Measurements from ENCODE around the gene LRRFIP1. TPM values are rescaled to one million over a fixed set of nuclear protein-coding genes. Genes with fewer than 3 reads are reported as not detected.

The LRRFIP1 gene
- total and polyA plus RNA-seq, 9 donors, result 27.4 to 71.1 (median 56.1) TPM

DNA sequence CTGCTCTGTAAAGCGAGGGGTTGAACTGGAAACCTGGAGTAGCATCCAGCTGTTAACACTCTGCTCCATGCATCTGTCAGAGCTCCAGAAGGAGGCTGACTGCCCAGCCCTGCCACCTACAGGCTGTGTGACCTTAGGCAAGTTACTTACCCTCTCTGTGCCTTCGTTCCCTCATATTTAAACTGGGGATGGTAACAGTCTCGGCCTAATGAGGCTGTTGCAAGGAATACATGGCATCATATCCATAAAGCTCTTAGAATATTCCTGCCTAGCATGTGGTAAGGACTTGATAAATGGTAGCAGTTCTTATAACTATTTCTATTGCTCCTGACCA, 80.6 kb downstream of the LRRFIP1 start:
- WGBS, 3 donors, result 76 to 87% (median 85%) methylated on average over 3 of the region's 3 CpGs
- TF ChIP-seq POLR2A (IDR thresholded peaks at IDR 0.05), result no peak
- TF ChIP-seq EP300 (IDR thresholded peaks at IDR 0.05), result no peak
- TF ChIP-seq, protein P1, sequence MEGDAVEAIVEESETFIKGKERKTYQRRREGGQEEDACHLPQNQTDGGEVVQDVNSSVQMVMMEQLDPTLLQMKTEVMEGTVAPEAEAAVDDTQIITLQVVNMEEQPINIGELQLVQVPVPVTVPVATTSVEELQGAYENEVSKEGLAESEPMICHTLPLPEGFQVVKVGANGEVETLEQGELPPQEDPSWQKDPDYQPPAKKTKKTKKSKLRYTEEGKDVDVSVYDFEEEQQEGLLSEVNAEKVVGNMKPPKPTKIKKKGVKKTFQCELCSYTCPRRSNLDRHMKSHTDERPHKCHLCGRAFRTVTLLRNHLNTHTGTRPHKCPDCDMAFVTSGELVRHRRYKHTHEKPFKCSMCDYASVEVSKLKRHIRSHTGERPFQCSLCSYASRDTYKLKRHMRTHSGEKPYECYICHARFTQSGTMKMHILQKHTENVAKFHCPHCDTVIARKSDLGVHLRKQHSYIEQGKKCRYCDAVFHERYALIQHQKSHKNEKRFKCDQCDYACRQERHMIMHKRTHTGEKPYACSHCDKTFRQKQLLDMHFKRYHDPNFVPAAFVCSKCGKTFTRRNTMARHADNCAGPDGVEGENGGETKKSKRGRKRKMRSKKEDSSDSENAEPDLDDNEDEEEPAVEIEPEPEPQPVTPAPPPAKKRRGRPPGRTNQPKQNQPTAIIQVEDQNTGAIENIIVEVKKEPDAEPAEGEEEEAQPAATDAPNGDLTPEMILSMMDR (IDR thresholded peaks at IDR 0.05), result no peak
- H3K9me3 ChIP-seq, result no peaks in the 10 kb centered on the region
- peak overlapping the region in 1 of 2 donors; percentile 47 for H3K27ac ChIP-seq
- intact Hi-C loops (cut with DNase I), result no loop called here
- no peaks in the 10 kb centered on the region for H3K36me3 ChIP-seq
- no peak for DNase-seq
- H3K4me3 ChIP-seq, result no peak overlapping the region
- H3K27me3 ChIP-seq, result no peaks in the 10 kb centered on the region
- peaks cover 20% of the 10 kb centered on the region for H3K4me1 ChIP-seq (ENCODE audit: insufficient read depth)

DNA sequence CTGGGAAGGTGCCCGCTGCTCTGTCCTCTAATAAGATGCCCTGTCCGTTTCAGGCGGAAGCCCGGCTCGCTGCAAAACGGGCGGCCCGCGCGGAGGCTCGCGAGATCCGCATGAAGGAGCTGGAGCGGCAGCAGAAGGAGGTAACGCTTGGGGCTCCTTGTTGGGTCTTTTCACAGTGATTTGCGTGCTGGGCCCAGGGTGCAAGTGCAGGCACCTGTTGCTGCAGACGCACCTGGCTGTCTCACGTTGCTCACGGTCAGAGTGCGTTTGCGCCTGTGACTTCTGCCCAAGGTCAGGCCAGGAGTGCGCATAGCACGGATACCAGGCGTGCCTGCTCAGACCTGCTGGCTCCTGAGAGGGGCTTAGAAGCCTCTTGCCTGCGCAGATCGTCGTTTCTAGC, 81.1 kb downstream of the LRRFIP1 start:
- no peak overlapping the region for H3K27ac ChIP-seq
- intact Hi-C loops (cut with DNase I), result no loop called here
- no peak for TF ChIP-seq EP300 (IDR thresholded peaks at IDR 0.05)
- TF ChIP-seq POLR2A (IDR thresholded peaks at IDR 0.05), result no peak
- TF ChIP-seq, protein P1 (IDR thresholded peaks at IDR 0.05), result no peak
- H3K4me1 ChIP-seq (ENCODE audit: insufficient read depth), result peaks cover 16% of the 10 kb centered on the region
- no peak for DNase-seq
- no peak overlapping the region for H3K4me3 ChIP-seq
- no peaks in the 10 kb centered on the region for H3K9me3 ChIP-seq
- no peaks in the 10 kb centered on the region for H3K36me3 ChIP-seq
- no peaks in the 10 kb centered on the region for H3K27me3 ChIP-seq
- 93 to 96% (median 94%) methylated on average over 27 of the region's 27 CpGs for WGBS, 3 donors

DNA sequence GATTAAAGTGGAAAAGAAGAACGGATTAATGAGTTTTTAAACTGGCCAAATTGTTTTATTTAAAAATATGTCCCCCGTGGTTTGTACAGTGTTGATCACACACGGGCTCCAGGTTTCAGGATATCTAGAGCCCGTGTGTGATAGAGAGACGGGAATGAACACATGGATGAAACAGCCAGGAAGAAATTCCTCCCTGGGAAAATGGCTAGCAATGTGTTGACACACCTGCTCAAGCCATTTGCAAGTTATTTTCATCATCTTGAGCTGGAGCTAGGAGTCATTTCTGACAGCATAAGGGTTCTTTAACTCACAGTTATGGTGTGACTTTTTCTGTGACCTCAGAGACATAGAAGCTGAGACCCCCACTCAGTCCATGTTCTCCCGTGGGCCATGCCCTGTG, 81.6 kb downstream of the LRRFIP1 start:
- intact Hi-C loops (cut with DNase I), result no loop called here
- no peak for TF ChIP-seq POLR2A (IDR thresholded peaks at IDR 0.05)
- TF ChIP-seq, protein P1 (IDR thresholded peaks at IDR 0.05), result no peak
- TF ChIP-seq EP300 (IDR thresholded peaks at IDR 0.05), result no peak
- H3K4me1 ChIP-seq (ENCODE audit: insufficient read depth), result peaks cover 14% of the 10 kb centered on the region
- H3K36me3 ChIP-seq, result no peaks in the 10 kb centered on the region
- H3K27me3 ChIP-seq, result no peaks in the 10 kb centered on the region
- no peaks in the 10 kb centered on the region for H3K9me3 ChIP-seq
- WGBS, 3 donors, result 80 to 85% (median 84%) methylated on average over 6 of the region's 6 CpGs
- no peak overlapping the region for H3K27ac ChIP-seq
- no peak overlapping the region for H3K4me3 ChIP-seq
- DNase-seq, result no peak

DNA sequence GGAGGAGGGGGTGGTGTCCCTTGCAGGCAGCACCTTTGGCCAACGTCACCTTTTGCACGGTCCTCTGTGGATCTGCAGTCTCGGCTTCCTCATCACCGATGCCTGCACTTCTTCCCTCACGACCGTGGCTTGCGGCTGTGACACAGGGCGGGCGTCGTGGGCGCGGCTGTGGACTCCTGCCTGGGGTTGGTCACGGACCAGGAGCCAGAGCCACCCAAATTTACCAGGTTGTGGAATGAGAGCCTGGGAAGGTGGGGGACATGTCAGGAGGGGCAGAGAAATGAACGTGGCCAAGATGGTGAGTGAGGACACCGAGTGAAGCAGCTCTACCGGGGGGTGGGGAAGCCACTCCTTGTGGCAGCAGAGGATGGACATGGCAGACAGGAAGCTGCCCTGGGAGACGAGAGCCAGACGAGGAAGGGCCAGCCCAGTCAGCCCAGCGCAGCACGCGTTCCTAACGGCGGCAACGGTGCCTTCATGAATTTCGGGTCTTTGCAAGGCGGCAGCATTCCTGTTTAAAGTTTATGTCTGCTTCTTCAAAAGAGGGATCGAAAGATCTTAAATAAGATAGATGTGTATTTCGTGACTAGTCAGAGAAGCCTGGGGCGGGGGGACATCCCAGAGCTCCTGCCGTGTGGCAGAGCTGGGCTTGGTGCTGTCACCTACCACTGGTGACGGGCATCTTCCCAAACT, 84.2 kb downstream of the LRRFIP1 start:
- no peaks in the 10 kb centered on the region for H3K9me3 ChIP-seq
- H3K4me3 ChIP-seq, result no peak overlapping the region
- no peak overlapping the region for H3K27ac ChIP-seq
- DNase-seq, result no peak
- WGBS, 3 donors, result 94 to 96% (median 94%) methylated on average over 31 of the region's 31 CpGs
- TF ChIP-seq EP300 (IDR thresholded peaks at IDR 0.05), result no peak
- TF ChIP-seq POLR2A (IDR thresholded peaks at IDR 0.05), result no peak
- TF ChIP-seq, protein P1 (IDR thresholded peaks at IDR 0.05), result no peak
- no peaks in the 10 kb centered on the region for H3K27me3 ChIP-seq
- H3K36me3 ChIP-seq, result no peaks in the 10 kb centered on the region
- peaks cover 9% of the 10 kb centered on the region for H3K4me1 ChIP-seq (ENCODE audit: insufficient read depth)
- intact Hi-C loops (cut with DNase I), result no loop called here

Data from ovary (tissue), 9 donors.